ENCODE measurements around the gene GOLGA1. TPM values are rescaled to one million over a fixed set of nuclear protein-coding genes. Genes with fewer than 3 reads are reported as not detected.

Gene GOLGA1
- total and polyA plus RNA-seq, 9 of the 15 experiments (the other 6 are each of a cell fraction or from before 2014, with no cell fraction given), result 2.9 to 15.9 (median 8.5) TPM

DNA sequence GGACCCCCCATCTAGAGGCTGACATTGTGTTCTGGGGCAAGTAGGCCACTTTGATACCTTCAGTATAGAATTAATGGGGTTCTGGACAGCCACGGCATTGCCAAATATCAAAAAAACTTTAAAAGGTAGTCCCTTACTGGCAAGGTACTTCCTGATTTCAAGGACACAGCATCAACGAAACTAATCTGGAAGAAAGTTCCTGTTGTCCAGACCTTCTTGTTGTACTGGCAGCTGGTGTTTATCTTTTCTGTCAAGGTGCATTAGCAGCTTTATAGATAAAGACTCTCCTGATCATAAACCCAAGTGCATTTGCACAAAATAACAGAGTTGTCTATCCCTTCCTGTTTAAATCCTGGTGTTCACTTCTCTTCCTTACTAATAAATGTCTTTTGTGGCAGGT, 23.7 kb upstream of the GOLGA1 start (continued):
- TF ChIP-seq MYBL2 (IDR thresholded peaks at IDR 0.05; ENCODE audit: low read depth), result no peak
- TF ChIP-seq MYBL2 (CRISPR knock-in tag; IDR thresholded peaks at IDR 0.05; ENCODE audit: borderline replicate concordance), result no peak
- TF ChIP-seq RHOXF2B (CRISPR knock-in tag; conservative IDR thresholded peaks at IDR 0.05), result no peak
- TF ChIP-seq HNRNPH1 (optimal IDR thresholded peaks at IDR 0.05; ENCODE audit: low read depth, low read length), result no peak
- no peak for TF ChIP-seq NR2F6 (CRISPR knock-in tag; IDR thresholded peaks at IDR 0.05)
- TF ChIP-seq, protein P1, sequence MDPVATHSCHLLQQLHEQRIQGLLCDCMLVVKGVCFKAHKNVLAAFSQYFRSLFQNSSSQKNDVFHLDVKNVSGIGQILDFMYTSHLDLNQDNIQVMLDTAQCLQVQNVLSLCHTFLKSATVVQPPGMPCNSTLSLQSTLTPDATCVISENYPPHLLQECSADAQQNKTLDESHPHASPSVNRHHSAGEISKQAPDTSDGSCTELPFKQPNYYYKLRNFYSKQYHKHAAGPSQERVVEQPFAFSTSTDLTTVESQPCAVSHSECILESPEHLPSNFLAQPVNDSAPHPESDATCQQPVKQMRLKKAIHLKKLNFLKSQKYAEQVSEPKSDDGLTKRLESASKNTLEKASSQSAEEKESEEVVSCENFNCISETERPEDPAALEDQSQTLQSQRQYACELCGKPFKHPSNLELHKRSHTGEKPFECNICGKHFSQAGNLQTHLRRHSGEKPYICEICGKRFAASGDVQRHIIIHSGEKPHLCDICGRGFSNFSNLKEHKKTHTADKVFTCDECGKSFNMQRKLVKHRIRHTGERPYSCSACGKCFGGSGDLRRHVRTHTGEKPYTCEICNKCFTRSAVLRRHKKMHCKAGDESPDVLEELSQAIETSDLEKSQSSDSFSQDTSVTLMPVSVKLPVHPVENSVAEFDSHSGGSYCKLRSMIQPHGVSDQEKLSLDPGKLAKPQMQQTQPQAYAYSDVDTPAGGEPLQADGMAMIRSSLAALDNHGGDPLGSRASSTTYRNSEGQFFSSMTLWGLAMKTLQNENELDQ (CRISPR knock-in tag; IDR thresholded peaks at IDR 0.05; ENCODE audit: borderline replicate concordance), result no peak
- TF ChIP-seq ZNF316 (IDR thresholded peaks at IDR 0.05), result no peak
- TF ChIP-seq MXI1 (IDR thresholded peaks at IDR 0.05; ENCODE audit: low read depth, low read length), result no peak
- no peak for TF ChIP-seq NR1H2 (CRISPR knock-in tag; IDR thresholded peaks at IDR 0.05)
- no peak for TF ChIP-seq ZNF184 (CRISPR knock-in tag; IDR thresholded peaks at IDR 0.05)
- TF ChIP-seq, protein P2, sequence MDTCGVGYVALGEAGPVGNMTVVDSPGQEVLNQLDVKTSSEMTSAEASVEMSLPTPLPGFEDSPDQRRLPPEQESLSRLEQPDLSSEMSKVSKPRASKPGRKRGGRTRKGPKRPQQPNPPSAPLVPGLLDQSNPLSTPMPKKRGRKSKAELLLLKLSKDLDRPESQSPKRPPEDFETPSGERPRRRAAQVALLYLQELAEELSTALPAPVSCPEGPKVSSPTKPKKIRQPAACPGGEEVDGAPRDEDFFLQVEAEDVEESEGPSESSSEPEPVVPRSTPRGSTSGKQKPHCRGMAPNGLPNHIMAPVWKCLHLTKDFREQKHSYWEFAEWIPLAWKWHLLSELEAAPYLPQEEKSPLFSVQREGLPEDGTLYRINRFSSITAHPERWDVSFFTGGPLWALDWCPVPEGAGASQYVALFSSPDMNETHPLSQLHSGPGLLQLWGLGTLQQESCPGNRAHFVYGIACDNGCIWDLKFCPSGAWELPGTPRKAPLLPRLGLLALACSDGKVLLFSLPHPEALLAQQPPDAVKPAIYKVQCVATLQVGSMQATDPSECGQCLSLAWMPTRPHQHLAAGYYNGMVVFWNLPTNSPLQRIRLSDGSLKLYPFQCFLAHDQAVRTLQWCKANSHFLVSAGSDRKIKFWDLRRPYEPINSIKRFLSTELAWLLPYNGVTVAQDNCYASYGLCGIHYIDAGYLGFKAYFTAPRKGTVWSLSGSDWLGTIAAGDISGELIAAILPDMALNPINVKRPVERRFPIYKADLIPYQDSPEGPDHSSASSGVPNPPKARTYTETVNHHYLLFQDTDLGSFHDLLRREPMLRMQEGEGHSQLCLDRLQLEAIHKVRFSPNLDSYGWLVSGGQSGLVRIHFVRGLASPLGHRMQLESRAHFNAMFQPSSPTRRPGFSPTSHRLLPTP (IDR thresholded peaks at IDR 0.05; ENCODE audit: borderline replicate concordance, extremely low read depth, insufficient read length), result no peak
- TF ChIP-seq WHSC1 (IDR thresholded peaks at IDR 0.05; ENCODE audit: low read length), result no peak
- no peak for TF ChIP-seq ZNF263 (CRISPR knock-in tag; IDR thresholded peaks at IDR 0.05; ENCODE audit: borderline replicate concordance)
- no peak for TF ChIP-seq MYNN (IDR thresholded peaks at IDR 0.05)
- TF ChIP-seq MYNN (CRISPR knock-in tag; IDR thresholded peaks at IDR 0.05), result no peak
- TF ChIP-seq, protein P3, sequence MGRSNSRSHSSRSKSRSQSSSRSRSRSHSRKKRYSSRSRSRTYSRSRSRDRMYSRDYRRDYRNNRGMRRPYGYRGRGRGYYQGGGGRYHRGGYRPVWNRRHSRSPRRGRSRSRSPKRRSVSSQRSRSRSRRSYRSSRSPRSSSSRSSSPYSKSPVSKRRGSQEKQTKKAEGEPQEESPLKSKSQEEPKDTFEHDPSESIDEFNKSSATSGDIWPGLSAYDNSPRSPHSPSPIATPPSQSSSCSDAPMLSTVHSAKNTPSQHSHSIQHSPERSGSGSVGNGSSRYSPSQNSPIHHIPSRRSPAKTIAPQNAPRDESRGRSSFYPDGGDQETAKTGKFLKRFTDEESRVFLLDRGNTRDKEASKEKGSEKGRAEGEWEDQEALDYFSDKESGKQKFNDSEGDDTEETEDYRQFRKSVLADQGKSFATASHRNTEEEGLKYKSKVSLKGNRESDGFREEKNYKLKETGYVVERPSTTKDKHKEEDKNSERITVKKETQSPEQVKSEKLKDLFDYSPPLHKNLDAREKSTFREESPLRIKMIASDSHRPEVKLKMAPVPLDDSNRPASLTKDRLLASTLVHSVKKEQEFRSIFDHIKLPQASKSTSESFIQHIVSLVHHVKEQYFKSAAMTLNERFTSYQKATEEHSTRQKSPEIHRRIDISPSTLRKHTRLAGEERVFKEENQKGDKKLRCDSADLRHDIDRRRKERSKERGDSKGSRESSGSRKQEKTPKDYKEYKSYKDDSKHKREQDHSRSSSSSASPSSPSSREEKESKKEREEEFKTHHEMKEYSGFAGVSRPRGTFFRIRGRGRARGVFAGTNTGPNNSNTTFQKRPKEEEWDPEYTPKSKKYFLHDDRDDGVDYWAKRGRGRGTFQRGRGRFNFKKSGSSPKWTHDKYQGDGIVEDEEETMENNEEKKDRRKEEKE (IDR thresholded peaks at IDR 0.05; ENCODE audit: borderline replicate concordance in 1 of 2, control insufficient read depth in 1 of 2, low read depth in 2 of 2, low read length in 1 of 2), result no peak
- no peak for TF ChIP-seq SREBF1 (IDR thresholded peaks at IDR 0.05; ENCODE audit: borderline replicate concordance, low read depth, low read length)
- no peak for TF ChIP-seq ZNF174 (CRISPR knock-in tag; IDR thresholded peaks at IDR 0.05)
- no peak for TF ChIP-seq TCF7L2 (IDR thresholded peaks at IDR 0.05; ENCODE audit: low read depth, low read length)
- TF ChIP-seq, protein P4, sequence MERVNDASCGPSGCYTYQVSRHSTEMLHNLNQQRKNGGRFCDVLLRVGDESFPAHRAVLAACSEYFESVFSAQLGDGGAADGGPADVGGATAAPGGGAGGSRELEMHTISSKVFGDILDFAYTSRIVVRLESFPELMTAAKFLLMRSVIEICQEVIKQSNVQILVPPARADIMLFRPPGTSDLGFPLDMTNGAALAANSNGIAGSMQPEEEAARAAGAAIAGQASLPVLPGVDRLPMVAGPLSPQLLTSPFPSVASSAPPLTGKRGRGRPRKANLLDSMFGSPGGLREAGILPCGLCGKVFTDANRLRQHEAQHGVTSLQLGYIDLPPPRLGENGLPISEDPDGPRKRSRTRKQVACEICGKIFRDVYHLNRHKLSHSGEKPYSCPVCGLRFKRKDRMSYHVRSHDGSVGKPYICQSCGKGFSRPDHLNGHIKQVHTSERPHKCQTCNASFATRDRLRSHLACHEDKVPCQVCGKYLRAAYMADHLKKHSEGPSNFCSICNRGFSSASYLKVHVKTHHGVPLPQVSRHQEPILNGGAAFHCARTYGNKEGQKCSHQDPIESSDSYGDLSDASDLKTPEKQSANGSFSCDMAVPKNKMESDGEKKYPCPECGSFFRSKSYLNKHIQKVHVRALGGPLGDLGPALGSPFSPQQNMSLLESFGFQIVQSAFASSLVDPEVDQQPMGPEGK (CRISPR knock-in tag; IDR thresholded peaks at IDR 0.05; ENCODE audit: borderline replicate concordance), result no peak
